ENCODE measurements around the gene KCNMA1. TPM values are rescaled to one million over a fixed set of nuclear protein-coding genes. Genes with fewer than 3 reads are reported as not detected.

KCNMA1 gene
- total and polyA plus RNA-seq, 10 of the 15 experiments (the other 5 are each of a cell fraction or from before 2014, with no cell fraction given): 8.5 to 77.0 (median 21.3) TPM

GRCh38 chr10:77609781-77610272 lies 27.8 kb downstream of the KCNMA1 start (continued):
- TF ChIP-seq NR2C1 (IDR thresholded peaks at IDR 0.05) (no peak), CTCF (IDR thresholded peaks at IDR 0.05 in 2 of 3, conservative IDR thresholded peaks at IDR 0.05 in 1 of 3; ENCODE audit: control insufficient read depth in 2 of 3, extremely low read depth in 1 of 3, insufficient read depth in 1 of 3, low read depth in 3 of 3, low read length in 3 of 3) (no peak), BMI1 (IDR thresholded peaks at IDR 0.05; ENCODE audit: borderline replicate concordance) (no peak), IRF4 (IDR thresholded peaks at IDR 0.05; ENCODE audit: low read depth, low read length) (no peak), EZH2 (IDR thresholded peaks at IDR 0.05; ENCODE audit: borderline replicate concordance, control insufficient read depth, low read depth, low read length) (no peak), ZNF217 (IDR thresholded peaks at IDR 0.05) (no peak), E2F4 (IDR thresholded peaks at IDR 0.05; ENCODE audit: low read depth, low read length) (no peak), SP1 (IDR thresholded peaks at IDR 0.05; ENCODE audit: low read depth, low read length) (no peak), MYC (IDR thresholded peaks at IDR 0.05; ENCODE audit: insufficient read depth, insufficient read length, insufficient replicate concordance, low read length, severe bottlenecking) (no peak), FOS (IDR thresholded peaks at IDR 0.05; ENCODE audit: borderline replicate concordance, extremely low read depth, insufficient read length) (no peak), NR2F1 (conservative IDR thresholded peaks at IDR 0.05) (no peak), SIX5 (IDR thresholded peaks at IDR 0.05; ENCODE audit: low read depth, low read length, severe bottlenecking) (no peak), KAT2A (conservative IDR thresholded peaks at IDR 0.05; ENCODE audit: control insufficient read depth, low read depth, low read length) (no peak), POU2F2 (IDR thresholded peaks at IDR 0.05; ENCODE audit: borderline replicate concordance, low read depth, low read length) (no peak), E4F1 (IDR thresholded peaks at IDR 0.05; ENCODE audit: borderline replicate concordance, partially characterized antibody) (no peak), TAF1 (IDR thresholded peaks at IDR 0.05; ENCODE audit: borderline replicate concordance, low read depth, low read length) (no peak), IRF3 (IDR thresholded peaks at IDR 0.05) (no peak), ZBTB33 (IDR thresholded peaks at IDR 0.05) (no peak), ATF7 (IDR thresholded peaks at IDR 0.05; ENCODE audit: low read depth) (peak; percentile 28; the same call in 1 of the 2 replicates), POLR2AphosphoS2 (IDR thresholded peaks at IDR 0.05; ENCODE audit: low read depth, low read length) (no peak)
